HG02610 (cell line): ENCODE results near the gene KCNIP1.

Experiments used
- ATAC-seq: cut with Tn5 transposase; IDR thresholded peaks from one replicate; pipeline ENCODE4 v1.9.1; 2021; ENCODE audit warnings: mild to moderate bottlenecking, moderate library complexity; ENCODE audit not compliant: unreplicated experiment

Gene KCNIP1

DNA sequence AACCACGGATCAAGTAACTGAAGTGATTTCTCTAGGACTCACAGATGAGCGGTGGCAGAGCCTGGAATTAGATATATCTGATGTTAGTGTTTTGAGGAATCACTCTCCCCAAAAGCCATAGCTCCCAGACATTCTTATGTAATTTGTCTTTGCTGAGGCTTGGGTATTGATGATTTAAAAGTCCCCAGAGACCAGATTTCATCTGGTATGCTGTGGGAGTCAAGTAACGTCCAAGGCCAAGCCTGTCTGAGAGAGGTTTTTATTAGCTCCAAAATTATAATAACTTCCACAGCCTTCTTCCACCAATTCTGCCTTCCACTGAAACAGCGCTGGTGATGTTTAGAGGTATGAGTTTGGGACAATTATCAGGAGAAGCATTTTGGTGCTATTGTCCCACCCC lies 21.3 kb upstream of the KCNIP1 start:
- no peak for ATAC-seq

DNA sequence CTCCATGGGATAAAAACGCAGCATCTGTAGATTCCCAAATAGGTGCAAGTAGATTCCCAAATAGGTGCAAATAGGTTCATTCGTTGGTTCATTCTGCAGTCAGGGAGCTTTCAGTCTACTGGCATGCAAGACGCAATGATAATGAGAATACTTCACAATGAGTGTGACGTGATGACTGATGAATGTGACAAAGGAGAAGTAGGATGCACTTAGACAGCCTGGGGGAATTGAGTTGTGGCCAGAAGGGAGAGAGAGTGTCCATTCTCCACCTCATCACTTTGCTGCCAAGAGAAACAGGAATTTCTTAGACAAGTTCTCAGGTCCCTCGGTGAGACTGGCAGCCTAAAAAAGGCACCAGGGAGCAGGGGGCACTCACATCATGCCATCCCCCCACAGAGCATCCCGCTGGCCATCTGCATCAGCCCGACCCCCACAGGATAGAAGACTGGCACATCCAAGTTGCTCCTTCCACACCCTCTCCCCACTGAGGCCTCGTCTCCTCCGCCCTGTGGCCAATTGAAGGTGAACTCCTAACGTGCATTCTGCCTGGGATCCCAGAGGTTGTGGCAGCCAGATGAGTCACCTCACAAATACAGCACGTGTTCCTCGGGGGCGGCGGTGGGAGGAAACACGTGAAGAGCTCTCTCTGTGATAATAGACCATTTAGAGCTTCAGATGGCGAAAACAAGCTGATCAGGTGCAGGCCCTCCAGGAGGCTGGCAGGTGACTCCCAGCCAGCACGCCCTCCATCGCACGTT lies 19.9 kb upstream of the KCNIP1 start:
- ATAC-seq: no peak

DNA sequence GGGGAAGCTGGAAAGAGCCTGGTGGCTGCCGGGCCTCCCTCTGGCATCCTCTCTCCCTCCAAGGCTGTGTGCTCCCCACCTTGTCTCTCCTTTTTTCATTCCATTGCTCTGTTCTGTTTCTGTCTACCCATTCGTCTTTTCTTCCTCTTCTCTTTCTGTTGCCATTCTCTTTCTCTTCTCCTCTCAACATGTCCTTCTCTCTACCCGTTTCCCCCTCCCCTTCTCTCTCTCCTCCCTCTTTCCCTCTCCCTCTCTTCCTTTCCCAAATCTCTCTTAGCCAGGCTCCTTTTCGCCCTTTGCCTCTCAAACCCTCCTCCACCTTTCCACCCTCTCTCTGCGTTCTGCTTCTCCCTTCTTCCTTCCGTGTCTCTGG lies 19.4 kb upstream of the KCNIP1 start:
- ATAC-seq: no peak

DNA sequence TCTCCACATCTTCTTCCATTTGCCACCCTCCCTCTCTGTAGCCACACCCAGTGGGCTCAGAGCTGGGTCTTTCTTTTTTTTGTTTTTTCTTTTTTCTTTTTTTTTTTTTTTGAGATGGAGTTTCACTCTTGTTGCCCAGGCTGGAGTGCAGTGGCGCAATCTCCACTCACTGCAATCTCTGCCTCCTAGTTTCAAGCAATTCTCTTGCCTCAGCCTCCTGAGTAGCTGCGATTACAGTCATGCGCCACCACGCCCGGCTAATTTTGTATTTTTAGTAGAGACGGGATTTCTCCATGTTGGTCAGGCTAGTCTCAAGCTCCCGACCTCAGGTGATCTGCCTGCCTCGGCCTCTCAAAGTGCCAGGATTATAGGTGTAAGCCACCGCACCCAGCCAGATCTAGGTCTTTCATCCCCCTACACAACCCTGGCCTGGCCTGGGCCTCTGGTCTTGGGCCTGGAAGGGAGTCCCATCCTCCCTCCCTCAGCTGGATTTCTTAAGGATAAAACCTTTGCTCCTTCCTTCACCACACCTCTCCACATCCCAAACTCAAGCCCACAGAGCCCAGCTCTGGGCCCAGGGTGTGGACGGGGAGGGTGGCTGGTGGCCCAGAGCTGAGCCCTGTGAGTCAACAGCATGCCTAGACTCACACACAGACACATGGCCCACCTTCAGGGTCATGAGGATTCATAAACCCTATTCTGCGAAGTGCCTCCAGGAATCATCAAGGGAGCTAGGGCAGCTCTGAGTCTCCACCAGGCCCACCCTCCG lies 18.8 kb upstream of the KCNIP1 start:
- ATAC-seq: no peak

DNA sequence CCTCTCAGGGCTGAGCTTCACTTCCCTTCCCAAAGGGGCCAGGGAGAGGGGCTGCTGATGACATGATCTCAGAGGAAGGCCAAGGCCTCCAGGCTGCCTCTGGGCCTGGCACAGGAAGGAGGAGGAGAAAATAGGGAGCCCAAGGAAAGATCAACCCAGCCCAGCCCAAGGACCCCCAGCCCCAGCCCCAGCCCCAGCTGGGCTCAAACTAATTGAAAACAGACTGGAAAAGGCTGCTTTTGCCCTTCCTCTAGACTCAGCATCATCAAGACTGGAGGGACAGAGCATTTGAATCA lies 18.3 kb upstream of the KCNIP1 start:
- no peak for ATAC-seq

DNA sequence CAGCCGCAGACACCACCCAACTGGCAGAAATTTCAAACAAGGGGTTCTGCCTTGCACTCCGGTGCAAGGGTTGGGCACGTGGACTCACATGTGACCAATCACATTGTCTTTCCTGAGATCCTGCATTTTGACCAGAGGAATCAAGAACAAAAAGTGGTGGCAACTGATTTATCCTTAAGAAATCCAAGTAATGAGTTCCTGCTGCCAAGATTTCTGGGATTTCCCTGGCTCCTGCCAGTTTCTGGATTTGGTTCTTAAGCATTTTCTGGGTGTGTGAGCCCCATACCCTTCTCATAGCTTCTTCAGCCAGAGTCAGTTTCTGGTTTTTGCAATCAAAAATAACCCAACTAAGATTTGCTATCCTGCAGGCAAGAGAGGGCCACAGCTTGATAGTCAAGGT lies 17.4 kb upstream of the KCNIP1 start:
- no peak for ATAC-seq

DNA sequence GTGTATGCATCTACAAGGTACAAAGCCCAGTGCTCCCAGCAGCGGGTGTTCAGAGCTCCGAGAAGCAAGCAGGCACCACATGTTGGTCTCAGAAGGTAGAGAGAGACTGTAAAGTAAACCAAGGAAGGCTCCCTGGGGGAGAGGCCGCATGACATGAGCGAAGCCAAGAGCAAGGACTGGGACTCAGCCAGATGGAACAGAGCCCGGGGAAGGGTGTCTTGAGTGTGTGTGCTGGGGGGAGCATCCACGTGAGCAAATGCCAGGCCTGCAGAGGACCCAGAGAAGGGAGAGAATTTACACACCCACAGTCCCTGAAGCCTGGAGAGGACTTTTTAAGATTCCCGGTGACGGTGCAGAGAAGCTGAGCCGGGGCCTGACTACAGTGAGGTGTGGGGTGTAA lies 15.2 kb upstream of the KCNIP1 start:
- no peak for ATAC-seq

DNA sequence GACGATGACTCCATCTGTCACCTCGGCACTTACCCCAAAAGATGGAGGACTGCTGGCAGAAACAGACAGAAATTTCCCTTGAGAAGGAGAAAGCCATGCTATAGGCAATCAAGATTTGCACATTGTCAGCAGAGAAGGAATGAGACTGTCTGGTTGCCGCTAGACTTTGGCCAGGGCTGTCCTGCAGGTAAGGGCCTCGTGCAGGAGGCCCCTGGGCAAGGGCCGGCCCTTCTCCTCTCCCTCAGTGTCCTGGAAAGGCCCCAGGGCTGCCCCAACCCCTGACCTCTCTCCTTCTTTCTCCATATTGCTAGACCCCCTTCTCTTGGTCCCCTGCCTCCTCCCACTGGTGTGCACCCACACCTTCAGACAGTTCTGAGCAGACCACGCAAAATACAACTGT lies 14.6 kb upstream of the KCNIP1 start:
- ATAC-seq: no peak

DNA sequence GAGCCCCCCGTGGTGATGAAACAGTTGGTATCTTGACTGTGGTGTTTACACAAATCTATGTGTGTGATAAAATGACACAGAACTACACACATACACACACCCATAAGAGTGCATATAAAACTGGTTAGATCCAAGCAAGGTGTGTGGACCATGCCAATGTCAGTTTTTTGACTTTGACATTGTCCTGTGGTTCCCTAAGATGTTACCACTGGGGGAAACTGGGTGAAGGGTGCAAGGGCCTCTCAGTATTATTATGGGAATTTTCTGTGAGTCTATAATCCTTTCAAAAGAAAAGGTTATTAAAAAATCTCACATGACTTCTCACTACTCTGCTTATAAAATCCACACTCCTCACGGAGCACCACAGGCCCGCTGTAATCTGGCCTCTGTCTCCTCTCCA lies 13.4 kb upstream of the KCNIP1 start:
- ATAC-seq: no peak

DNA sequence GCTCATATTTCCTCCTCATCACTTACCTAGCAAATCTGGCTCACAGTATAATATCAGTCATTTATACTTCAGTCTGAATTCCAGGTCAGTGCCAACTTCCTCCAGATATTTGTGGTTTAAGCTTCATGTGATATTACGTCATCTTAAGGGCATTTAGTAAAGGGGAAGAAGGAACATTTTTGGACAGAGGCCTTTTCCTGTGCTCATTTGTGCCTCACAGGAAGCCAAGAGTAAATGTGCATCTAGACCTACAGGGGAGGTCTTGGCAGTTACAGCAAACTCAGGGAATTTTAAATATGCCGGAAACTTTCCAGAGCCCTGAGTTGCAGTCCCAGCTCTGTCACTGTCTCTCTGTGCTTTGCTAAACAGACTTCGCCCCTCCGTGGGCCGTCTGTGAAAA lies 12.3 kb upstream of the KCNIP1 start:
- no peak for ATAC-seq

DNA sequence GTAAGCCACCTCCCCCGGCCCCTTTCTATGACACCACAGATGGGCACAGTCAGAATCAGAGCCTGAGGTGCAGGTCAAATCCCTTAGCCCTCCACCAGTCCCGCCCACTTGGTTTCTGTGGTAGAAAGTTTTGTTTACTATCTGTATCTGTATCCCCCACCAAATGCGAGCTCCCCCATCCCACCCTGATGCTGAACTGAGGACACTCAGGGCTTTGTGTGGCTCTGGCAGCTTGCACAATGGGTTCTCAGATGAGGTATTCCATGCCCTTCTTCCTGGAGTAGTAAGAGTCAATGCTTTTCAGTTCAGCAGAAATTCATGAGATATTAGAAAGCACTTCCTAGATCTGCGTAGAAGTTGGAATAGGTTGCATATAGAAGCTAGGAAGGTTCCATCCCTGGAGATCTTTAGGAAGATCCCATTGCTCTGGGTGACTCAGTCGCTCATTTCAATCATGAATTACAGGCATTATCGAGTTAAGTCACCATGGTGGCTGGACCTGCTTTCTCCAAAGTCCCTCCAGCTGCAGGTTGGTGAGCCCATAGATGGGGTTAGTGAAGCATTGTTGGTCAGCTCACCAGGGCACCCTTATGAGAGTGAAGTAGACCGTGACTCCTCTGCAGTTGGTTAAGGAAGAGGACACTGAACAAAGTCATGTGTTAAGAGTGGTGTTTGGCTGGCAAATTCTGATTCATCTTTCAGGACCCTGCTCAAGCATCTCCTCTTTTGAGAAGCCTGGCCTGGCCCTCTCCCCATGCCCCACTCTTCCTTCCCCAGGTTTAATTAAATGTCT lies 10.6 kb upstream of the KCNIP1 start:
- ATAC-seq: no peak

DNA sequence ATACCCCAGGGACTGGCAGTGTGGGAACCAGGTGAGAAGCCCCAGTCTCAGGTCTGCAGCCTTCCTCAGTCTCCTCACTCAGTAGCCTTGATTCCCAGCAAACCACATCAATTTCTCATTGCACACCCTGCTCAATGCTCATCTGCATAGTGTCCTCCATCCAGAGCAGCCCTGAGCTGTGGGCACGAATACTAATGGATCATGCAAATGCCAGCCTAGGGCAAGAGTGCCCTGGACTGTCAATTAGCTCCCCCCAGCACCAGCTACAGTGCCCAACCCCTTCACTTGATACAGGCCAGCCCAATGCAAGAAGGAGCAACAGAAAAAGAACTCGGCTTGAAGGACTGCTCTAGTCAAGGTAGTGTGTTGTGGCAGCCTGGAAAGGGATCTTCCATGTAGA lies 9.8 kb upstream of the KCNIP1 start:
- no peak for ATAC-seq

DNA sequence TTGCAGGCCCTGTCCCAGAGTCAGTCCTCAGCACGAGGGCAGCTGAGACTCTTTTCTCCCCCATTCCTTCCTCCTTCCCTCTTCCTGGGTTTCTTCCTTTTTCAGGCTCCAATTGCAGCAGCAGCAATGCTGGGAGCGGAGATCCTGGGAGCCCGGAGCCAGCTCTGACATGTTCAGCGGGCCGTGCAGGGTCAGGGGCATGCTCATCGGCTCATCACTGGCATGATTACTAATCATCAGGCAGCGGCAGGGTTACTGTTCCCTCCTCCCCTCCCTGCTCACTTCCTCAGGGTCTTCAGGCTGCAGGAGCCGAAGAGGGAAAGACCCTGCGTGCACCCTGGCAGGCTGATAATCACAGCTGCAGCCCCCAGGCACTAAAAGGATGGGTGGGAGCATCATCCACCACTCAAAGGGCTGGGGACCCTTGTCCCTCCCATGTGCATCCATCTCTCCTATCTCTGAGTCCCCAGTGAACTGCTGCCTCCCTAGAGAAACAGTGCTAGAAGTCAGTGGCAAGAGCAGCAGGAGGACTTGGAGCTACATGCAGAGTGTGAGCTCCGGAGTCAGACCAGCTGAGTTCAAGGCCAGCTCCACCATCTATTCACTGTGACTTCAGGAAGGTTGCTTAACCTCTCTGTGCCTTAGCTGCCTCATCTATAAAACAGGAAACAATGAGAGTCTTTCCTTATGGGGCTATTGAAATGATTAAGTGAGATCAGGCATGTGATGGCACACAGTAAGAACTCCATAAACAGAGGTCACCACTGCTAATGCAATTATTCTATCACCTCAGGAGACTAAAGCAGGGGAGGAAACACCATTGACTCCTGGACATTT lies 7.8 kb upstream of the KCNIP1 start:
- ATAC-seq: no peak

DNA sequence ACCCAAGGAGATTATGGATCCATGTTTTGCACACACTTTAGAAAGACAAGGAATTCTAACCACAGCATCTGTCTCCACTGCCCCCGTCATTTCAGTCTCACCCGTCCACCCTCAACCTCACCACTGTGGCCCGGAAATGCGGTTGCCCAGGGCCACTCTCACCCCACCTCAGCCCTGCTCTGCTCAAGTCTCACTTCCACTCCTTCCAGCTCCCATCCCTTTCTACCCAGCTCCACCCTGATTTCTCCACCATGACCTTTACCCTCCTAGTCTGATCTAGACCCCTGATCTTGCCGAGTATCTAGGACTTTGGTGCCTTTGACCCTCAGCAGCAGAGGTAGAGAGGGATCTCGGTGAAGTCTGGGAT lies 7.2 kb upstream of the KCNIP1 start:
- ATAC-seq: no peak

DNA sequence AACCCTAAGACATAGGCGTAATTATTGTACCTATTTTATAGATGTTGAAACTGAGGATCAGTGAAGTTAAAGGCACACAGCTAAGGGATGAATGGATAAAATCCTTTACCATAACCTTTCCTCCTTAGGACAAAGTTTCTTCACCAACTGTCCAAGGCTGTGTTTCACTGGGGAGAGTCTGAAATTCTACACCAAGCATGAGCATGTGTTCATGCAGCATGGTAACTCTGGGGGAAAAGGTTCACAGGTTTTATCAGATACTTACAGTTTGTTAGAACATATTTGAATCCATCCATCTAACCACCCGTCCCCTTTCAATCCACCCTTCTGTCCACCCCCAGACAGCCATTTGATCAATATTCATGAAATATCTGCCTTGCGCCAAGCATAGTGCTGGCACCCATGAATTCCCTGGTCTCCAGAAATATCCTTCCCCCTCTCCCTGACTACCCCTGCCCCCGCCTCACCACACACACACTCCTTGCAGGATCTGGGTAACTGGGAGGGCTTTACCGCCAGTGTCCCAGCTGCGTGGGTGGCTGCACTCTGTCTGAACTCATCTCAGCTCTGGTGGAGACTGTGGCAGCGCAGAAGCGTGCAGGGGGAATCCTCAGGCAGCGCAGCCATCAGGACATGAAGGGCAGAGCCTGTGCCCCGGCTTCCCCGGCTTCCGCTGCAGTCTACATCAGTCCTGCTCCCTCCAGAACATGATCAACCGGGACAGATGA lies 6.3 kb upstream of the KCNIP1 start:
- ATAC-seq: no peak

DNA sequence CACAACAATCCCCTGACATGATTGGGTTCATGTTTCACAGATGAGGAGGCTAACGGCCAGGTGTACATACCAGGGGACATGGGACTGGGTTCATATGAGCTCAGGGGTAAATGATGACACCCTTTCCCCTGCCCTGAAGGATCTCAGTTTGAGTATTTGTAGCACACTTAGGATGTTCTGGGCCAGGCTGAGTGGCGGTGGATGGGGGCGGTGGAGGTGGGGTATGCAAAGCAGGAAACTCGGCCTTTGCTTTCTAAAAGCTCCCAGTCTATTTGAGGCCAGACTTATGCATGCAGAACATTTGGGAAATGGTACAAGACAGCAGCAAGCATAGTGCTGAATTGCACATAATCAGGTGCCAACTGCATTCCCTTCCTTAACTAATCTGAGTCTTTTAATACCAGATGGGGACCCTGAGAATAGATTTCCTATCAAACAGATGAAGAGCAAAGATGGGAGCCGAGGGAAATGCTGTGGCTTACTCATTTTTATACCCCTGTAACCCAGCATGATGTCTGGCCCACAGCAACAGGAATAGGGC lies 4.9 kb upstream of the KCNIP1 start:
- no peak for ATAC-seq

DNA sequence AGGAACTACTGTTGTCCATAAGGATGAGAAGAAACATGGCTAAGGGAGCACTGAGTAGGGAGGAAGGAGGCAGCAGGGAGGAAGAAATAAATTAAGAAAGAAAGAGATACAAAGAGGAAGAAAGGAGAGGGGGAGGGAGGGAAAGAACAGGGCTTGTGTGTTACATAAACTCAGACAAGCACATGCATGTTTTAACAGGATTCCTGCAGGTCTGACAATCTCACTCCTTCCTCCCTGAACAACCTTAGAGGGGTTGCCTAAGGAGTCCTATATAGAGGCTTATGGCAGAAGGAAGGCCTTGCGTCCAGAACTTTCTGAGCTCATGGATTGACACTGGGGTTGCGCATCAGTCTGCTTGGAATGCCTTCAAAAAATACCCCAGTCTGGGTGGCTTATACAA lies 4.2 kb upstream of the KCNIP1 start:
- ATAC-seq: no peak

DNA sequence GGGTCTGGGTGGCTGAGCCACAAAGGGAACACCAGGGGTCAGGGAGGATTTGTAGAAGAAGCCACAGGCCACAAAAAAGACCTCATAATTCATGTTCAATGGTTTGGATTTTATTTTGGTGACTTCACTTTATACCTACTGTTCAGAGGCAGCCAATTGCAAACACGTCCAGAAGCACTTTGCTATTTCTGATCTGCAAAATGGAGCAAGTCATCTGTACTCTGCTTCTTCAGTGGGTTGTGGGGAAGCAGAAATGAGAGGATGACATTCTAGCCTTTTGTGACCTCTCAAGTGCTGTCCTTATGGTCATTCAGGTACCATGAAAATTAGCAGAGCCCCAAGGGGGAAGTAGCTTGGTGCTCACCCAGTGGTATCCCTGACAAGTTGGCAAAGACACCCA lies 2.5 kb upstream of the KCNIP1 start:
- no peak for ATAC-seq

DNA sequence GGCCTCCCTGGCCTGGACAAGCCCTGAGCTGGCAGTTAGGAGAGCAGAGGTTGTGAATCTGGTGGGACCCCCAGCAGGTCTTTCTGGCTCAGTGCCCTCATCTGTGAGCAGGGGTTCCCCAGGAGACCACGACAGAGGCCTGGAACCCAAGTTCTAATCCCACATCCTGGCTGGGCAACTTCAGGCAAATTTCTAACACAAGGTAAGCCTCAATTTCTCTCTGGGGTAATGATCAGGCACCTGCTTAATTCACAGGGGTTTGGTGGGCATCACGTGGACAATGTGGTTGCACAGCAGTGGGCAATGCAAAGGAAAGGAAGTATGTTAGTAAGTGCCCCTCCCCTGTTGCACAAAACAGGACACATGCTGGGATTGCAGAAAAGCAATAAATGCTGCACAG lies 1.9 kb upstream of the KCNIP1 start:
- ATAC-seq: no peak

DNA sequence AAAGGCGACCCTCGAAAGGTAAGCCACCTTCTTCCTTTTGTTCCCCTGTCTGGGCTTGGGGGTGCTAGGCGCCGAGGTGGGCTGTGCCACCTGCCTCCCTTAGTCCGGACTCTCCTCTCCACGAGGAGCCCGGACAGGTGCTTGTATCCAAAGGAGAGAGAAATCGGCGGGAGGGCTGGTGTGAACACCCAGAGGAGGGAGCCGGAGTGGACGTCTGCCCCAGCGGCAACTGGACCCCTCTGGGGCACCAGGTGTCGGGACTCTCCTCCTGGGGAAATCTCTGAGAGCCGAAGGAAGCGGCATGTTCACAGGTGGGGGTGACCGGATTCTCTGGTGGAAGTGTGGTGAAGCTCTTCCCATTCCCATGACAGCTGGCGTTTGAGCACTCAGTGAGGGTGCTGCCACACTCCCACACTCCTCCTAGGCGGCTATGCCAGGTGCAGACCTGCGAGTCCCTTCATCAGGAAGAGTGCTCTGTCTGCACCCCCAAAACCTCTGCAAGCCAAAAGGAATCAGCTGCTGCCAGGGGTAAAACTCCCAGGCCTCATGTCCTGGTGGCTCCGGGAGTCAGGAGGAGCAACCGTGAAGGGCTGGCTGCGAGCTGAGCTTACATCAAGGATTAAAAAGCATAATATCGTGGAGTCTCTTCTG lies 921 bp downstream of the KCNIP1 start:
- ATAC-seq: no peak
